Central memory CD8-positive, alpha-beta T cell (primary cell): Measurements from ENCODE around the gene ZCCHC2.

ENCODE experiments used
- ATAC-seq: fragments of 150-1000 bp; cut with Tn5 transposase; replicated peaks from 2 replicates; pipeline ENCODE4 v1.10.0; 2022; ENCODE audit warnings: mild to moderate bottlenecking, moderate FRiP score, moderate number of reproducible peaks; ENCODE audit not compliant: poor library complexity, severe bottlenecking; ENCODE audit errors: extremely low read depth
- DNase-seq, 2 donors: peaks; one replicate each; pipeline ENCODE4 v3.0.0; 2021; ENCODE audit warnings: low spot score in 2 of 2
- H3K27ac Mint-ChIP-seq: one replicate; pipeline ENCODE4 v1.8.0; 2022; ENCODE audit warnings: low read depth, mild to moderate bottlenecking, moderate library complexity, mixed read lengths
- H3K27me3 Mint-ChIP-seq: one replicate; pipeline ENCODE4 v1.8.0; 2022; ENCODE audit warnings: mixed read lengths
- H3K36me3 Mint-ChIP-seq: one replicate; pipeline ENCODE4 v1.8.0; 2022; ENCODE audit warnings: mild to moderate bottlenecking, moderate library complexity, mixed read lengths; ENCODE audit not compliant: insufficient read depth
- H3K4me1 Mint-ChIP-seq: one replicate; pipeline ENCODE4 v1.8.0; 2022; ENCODE audit warnings: mixed read lengths
- H3K4me3 Mint-ChIP-seq: one replicate; pipeline ENCODE4 v1.8.0; 2022; ENCODE audit warnings: mild to moderate bottlenecking, moderate library complexity, mixed read lengths
- H3K9me3 Mint-ChIP-seq: one replicate; pipeline ENCODE4 v1.8.0; 2022; ENCODE audit warnings: mixed read lengths

ZCCHC2 gene

DNA sequence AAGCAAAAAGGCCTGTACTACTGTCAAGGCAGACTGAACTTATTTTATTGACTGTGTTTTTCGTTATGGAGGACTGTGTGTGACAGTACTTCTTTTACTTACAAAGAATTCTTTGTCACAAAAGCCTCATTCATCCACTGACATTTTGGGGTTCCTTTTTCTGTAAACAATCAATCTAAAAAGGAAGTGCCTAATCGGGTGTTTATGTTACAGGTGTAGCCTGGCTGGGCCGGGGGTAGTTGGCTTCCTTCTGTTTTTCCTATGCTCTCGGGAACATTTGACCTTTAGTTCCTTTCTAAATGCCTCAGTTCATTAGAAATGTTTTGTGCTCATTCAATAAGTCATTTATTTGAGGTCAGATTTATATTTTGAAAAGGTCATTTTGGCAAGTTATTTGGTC is 8.3 kb downstream of the ZCCHC2 start:
- Mint-ChIP-seq H3K27me3 (no peaks in the 10 kb centered on the region), H3K4me1 (peaks cover 52% of the 10 kb centered on the region), H3K4me3 (no peak overlapping the region), H3K27ac (no peak overlapping the region), H3K9me3 (no peaks in the 10 kb centered on the region), H3K36me3 (peaks cover 5% of the 10 kb centered on the region)
- ATAC-seq (no peak), DNase-seq (no peak)

DNA sequence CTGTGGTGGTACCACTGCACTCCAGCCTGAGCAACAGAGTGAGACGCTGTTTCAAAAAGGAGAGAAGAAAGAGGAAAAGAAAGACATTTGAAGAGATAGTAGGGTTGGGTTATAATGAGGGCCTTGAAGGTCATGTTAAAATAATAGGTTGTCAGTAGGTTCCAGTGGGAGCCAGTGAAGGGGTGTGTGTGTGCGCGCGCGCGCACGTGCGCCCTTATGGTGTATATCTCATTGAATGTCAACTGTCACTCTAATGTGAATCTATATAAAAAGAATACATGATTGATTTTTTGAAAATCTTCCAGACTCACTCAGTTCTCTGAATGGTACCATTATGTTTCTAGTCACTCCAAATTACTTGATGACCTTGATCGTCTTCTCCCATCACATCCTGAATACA is 9.1 kb downstream of the ZCCHC2 start:
- H3K27ac Mint-ChIP-seq = peak overlapping the region; percentile 20
- H3K4me3 Mint-ChIP-seq = no peak overlapping the region
- H3K36me3 Mint-ChIP-seq = peaks cover 5% of the 10 kb centered on the region
- H3K4me1 Mint-ChIP-seq = peaks cover 54% of the 10 kb centered on the region
- no peaks in the 10 kb centered on the region for H3K27me3 Mint-ChIP-seq
- no peaks in the 10 kb centered on the region for H3K9me3 Mint-ChIP-seq
- ATAC-seq (no peak), DNase-seq (no peak)

DNA sequence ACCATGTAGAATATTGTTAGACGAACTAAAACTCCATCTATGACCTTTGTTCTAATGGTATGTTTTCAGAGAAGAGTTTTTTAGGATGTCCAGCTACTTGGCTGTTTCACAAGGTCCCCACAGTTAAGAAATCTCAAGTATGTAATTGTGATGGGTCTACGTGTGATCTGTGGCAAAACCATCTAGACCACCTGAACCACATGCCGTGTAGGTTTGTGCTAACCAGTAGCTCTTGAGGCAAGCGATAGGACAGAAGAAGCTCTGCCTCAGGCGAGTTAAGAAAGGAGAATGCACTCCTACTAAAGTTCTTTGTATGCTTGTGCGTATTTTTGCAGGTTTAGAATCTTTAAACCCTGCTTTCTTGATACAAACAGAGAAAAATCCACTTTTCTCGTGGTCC is 13.2 kb downstream of the ZCCHC2 start:
- Mint-ChIP-seq H3K27me3 (no peaks in the 10 kb centered on the region), H3K36me3 (peaks cover 13% of the 10 kb centered on the region), H3K4me1 (peaks cover 55% of the 10 kb centered on the region), H3K9me3 (no peaks in the 10 kb centered on the region), H3K4me3 (no peak overlapping the region), H3K27ac (no peak overlapping the region)
- ATAC-seq (no peak), DNase-seq (no peak)

DNA sequence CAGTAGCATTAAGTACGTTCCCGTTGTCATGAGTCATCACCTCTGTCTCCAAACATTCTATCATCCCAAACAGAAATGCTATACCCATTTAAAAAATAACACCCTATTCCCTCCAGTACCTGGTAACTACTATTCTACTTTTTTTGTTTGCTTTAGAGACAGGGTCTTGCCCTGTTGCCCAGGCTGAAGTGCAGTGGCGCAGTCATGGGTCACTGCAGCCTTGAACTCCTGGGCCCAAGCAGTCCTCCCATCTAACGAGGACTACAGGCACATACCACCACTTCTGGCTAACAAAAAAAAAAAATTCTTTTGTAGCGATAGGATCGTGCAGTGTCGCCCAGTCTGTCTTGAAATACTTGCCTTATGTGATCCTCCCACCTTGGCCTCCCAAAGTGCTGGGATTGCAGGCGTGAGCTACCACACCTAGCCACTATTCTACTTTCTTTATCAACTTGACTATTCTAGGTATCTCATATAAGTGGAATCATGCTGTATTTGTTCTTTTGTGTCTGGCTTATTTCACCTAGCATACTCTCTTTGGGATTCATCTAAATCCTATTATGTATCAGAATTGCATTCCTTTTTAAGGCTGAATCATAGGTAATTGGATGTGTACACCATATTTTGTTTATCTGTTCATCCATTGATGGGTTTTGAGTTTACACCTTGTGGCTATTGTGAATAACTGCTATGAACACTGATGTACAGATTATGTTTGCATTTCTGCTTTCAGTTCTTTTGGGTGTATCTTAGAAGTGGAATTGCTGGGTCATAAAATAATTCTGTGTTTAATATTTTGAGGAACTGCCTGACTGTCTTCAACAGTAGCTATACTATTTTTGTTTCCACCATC is 14.4 kb downstream of the ZCCHC2 start:
- ATAC-seq (no peak), DNase-seq (no peak)
- Mint-ChIP-seq H3K27me3 (no peaks in the 10 kb centered on the region), H3K27ac (no peak overlapping the region), H3K4me3 (no peak overlapping the region), H3K9me3 (no peaks in the 10 kb centered on the region), H3K36me3 (peaks cover 20% of the 10 kb centered on the region), H3K4me1 (peaks cover 42% of the 10 kb centered on the region)

DNA sequence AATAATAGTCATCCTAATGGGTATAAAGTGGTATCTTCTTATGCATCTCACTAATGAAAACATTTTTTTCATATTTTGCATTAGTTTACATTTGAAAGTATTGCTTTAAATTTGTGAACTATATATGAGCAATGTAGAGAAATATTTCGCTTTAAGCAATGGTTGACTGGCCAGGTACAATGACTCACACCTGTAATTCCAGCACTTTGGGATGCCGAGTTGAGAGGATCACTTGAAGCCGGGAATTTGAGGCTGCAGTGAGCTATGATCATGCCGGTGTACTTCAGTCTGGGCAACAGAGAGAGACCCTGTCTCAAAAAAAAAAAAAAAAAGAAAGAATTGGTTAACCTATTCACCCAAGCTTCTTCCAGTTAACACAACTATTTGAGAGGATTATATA is 15.1 kb downstream of the ZCCHC2 start:
- H3K4me1 Mint-ChIP-seq = peaks cover 39% of the 10 kb centered on the region
- H3K4me3 Mint-ChIP-seq = no peak overlapping the region
- H3K36me3 Mint-ChIP-seq = peaks cover 21% of the 10 kb centered on the region

DNA sequence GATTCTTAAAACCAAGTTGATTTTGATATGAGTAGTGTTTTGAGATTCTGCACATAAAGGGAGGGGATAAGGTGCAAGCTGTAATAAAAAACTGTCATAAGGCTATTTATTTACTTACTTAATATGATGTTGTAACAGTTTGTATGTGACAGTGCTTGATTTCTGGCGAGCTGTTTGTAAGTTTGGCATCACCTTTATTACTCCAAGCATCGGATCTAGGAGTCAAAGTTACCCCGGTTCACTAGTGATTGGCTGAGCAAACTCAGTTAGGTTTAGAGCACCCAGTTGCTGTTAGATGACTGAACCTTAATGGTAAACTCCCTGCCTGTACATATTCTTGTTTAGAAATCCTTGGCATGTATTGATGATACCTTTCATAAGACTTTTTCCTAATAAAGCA is 16.1 kb downstream of the ZCCHC2 start:
- H3K9me3 Mint-ChIP-seq = no peaks in the 10 kb centered on the region
- no peaks in the 10 kb centered on the region for H3K27me3 Mint-ChIP-seq
- no peak overlapping the region for H3K4me3 Mint-ChIP-seq
- DNase-seq (no peak), ATAC-seq (no peak)
- H3K27ac Mint-ChIP-seq = no peak overlapping the region
- H3K36me3 Mint-ChIP-seq = peaks cover 29% of the 10 kb centered on the region
- peaks cover 47% of the 10 kb centered on the region for H3K4me1 Mint-ChIP-seq

More for the DNA sequence above, 15.1 kb downstream of the ZCCHC2 start:
- DNase-seq (no peak), ATAC-seq (no peak)
- no peak overlapping the region for H3K27ac Mint-ChIP-seq
- H3K27me3 Mint-ChIP-seq = no peaks in the 10 kb centered on the region
- no peaks in the 10 kb centered on the region for H3K9me3 Mint-ChIP-seq

DNA sequence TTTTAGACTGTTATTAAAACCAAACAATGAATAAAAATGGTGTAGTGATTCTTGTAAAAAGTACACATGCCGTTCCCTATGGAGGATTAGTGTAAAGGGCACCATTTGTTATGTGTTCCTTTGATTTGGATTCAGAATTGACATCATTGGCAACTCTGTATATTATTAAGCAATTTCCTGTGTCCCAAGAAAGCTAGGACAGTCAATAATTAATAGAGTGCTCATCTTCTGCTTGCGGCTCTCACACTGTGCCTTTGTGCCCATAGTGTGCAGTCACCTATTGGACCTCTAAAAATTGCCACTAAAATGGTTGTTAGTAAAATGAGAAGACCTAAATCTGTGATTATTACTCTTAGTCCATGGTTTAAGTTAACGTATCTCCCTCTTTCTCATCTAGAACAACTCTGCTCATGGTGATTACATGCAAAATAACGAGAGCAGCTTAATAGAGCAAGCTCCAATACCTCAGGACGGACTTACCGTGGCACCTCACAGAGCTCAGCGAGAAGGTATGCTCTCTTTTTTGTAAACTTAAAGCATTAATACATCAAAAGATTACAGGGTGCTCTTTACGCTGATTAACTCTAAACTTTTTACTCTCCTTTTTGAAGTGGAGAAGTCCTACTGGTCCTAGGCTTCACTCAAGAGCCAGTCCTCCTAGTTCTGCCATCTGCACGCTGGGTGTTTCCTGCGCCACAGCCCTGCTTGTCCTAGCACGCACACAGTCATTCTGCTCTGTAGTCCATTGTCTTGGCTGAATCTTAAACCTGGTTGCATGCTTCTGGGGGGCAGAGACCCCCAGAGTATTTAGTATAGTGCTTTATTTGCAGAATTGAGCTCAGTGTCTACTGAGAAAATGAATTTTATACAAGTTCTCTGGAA is 16.7 kb downstream of the ZCCHC2 start:
- H3K4me1 Mint-ChIP-seq = peaks cover 42% of the 10 kb centered on the region
- peak overlapping the region; percentile 42 for H3K27ac Mint-ChIP-seq
- ATAC-seq (no peak), DNase-seq (no peak)
- no peaks in the 10 kb centered on the region for H3K9me3 Mint-ChIP-seq
- H3K36me3 Mint-ChIP-seq = peaks cover 32% of the 10 kb centered on the region
- no peak overlapping the region for H3K4me3 Mint-ChIP-seq
- H3K27me3 Mint-ChIP-seq = no peaks in the 10 kb centered on the region

DNA sequence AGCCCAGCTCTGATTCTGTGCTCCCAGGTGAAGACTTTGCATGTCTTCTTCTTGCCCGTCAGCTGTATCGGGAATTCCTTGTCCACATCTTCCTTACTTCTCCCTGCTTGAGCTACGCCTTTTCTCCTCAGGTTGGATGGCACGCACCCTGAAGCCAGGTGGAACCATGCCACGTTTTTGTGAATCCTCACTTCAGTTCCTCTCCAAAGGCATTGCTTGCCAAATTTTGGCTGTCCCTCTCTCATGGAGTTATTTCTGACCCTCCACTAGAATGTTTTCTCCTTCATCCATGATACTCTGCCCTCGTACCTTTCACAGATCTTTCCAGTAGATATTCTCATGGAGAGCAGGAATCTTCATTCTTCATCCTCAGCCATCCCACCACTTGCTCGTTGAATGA is 20.2 kb downstream of the ZCCHC2 start:
- Mint-ChIP-seq H3K27me3 (no peaks in the 10 kb centered on the region), H3K9me3 (no peaks in the 10 kb centered on the region), H3K27ac (peak overlapping the region; percentile 8), H3K36me3 (peaks cover 51% of the 10 kb centered on the region), H3K4me1 (peaks cover 16% of the 10 kb centered on the region), H3K4me3 (no peak overlapping the region)
- ATAC-seq (no peak), DNase-seq (no peak)

DNA sequence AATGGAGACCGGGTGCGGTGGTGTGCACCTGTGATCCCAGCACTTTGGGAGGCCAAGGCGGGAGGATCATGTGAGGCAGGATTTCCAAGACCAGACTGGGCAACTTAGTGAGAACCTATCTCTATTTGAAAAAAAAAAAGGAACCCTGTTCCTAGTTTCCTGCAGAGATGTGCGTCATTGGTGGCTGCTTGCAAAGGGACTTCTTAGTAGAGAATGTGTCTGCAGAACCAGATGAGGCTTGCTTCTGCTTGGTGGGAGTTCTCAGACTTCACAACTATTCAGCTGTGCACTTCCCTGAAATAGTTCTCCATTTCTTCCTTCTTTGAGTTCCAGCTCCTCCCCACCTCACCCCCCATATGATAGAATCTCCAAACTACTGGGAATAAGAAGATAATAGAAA is 22.3 kb downstream of the ZCCHC2 start:
- no peak overlapping the region for H3K27ac Mint-ChIP-seq

DNA sequence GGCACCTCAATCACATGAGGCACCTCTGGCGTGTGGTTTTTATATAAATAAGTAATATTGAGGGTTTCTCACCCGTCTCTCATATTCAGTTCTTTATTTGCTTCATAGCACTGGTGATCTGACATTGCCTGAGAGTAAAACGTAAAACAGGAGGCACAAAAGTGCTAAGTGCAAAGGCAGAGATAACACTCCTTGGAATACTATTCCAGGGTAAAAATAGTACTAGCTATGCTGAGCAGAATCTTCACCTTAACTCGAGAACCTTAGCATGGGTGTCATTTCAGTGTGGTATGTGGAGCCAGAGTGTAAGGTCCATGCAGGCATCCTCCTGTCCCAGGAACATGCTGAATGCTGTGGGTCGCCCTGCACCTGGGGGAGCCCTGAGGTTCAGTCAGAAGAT is 26.9 kb downstream of the ZCCHC2 start:
- DNase-seq (no peak), ATAC-seq (no peak)
- Mint-ChIP-seq H3K4me1 (peaks cover 28% of the 10 kb centered on the region), H3K36me3 (peaks cover 55% of the 10 kb centered on the region), H3K9me3 (no peaks in the 10 kb centered on the region), H3K27ac (no peak overlapping the region), H3K4me3 (no peak overlapping the region), H3K27me3 (no peaks in the 10 kb centered on the region)

More for the DNA sequence above, 22.3 kb downstream of the ZCCHC2 start:
- Mint-ChIP-seq H3K36me3 (peaks cover 52% of the 10 kb centered on the region), H3K9me3 (no peaks in the 10 kb centered on the region), H3K4me3 (no peak overlapping the region), H3K27me3 (no peaks in the 10 kb centered on the region), H3K4me1 (peaks cover 12% of the 10 kb centered on the region)
- ATAC-seq = no peak
- no peak for DNase-seq

DNA sequence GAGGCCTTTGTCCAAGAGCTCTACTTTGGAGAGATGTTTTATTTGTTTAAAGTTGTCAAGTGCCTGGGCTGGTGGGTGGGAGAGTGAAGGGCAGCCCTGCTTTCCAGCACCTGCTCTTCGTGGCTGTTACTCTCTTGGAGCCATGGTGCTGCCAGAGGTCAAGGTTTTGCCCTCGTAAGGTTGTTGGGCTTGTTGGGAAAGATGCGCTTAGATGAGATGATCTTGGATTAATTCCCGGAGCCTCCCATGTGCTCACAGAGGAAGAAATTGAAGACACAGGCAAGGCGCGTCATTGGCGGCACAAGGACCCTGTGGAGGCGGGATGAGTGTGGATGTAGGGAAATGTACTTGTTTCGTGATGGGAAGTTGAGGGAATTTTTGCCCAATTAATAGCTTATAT is 27.9 kb downstream of the ZCCHC2 start:
- Mint-ChIP-seq H3K27ac (peak overlapping the region; percentile 58), H3K9me3 (no peaks in the 10 kb centered on the region), H3K36me3 (peaks cover 51% of the 10 kb centered on the region)

DNA sequence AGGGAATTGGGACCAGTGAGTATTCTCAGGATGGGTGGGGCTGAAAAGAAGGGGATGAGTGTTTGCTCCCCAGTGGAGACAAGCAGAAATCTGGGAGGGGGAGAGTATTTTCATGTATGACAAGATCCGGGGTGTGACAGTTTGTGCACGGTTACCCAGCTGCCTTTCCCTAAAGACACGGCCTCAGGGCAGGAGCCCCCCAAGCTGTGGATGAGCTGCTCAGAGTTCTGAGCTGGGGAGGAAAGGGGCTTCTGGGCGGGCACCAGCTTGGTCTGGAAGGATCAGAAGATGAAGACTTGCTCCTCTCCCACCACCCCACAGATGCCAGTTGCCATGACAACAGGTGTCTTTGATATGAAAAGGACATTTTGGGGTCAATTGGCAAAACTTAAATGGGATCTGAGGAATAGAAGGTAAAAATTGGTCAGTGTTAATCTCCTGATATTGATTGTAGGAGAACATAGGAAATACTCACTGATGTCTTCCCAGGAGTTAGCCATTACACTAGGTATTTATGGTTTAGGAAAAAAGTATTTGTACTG is 29.2 kb downstream of the ZCCHC2 start:
- H3K27me3 Mint-ChIP-seq = no peaks in the 10 kb centered on the region
- no peak overlapping the region for H3K4me3 Mint-ChIP-seq
- H3K9me3 Mint-ChIP-seq = no peaks in the 10 kb centered on the region
- ATAC-seq (no peak), DNase-seq (no peak)
- H3K27ac Mint-ChIP-seq = peak overlapping the region; percentile 58
- peaks cover 33% of the 10 kb centered on the region for H3K4me1 Mint-ChIP-seq
- H3K36me3 Mint-ChIP-seq = peaks cover 52% of the 10 kb centered on the region

More for the DNA sequence above, 27.9 kb downstream of the ZCCHC2 start:
- DNase-seq (no peak), ATAC-seq (no peak)
- no peak overlapping the region for H3K4me3 Mint-ChIP-seq
- H3K27me3 Mint-ChIP-seq = no peaks in the 10 kb centered on the region
- peaks cover 28% of the 10 kb centered on the region for H3K4me1 Mint-ChIP-seq
